GM12874 (cell line): ENCODE results near the gene TTC3.

Source experiments
- TF ChIP-seq, protein P1 (sequence below): IDR thresholded peaks from 2 replicates; pipeline ENCODE4 v1.5.1; 2011; ENCODE audit warnings: low read depth, mild to moderate bottlenecking, control low read depth, low read length, moderate library complexity; ENCODE audit not compliant: insufficient read depth

Gene TTC3

DNA sequence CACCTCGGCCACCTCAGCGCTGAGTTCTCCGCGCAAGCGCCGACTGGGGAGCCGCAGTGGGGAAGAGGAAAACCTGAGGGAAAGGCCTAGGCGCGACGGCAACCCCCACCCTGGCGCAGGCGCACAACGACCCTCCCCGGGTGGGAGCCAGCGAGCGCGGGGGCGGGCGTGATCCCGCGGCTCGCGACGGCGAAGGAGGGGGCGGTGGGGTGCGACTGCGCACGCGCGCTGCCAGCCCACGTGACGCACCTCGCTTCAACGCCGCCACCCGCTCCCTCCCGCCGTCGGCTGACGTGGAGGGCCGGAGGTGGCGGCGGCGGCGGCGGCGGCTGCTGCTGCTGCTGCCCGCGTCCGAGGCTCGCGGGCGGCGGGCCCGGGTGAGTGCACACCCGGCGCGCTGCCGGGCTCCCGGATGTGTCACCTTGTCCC is at the start of gene TTC3, which contains the start of gene PIGP:
TTC3 (plus strand) TSS at position 267 of the 429 bp plus-strand sequence. CDS start 14,004 bp downstream, outside the sequence.
PIGP (minus strand) TSS at position 84 of the 429 bp plus-strand sequence. CDS start 556 bp downstream, outside the sequence.
- TF ChIP-seq, protein P1, sequence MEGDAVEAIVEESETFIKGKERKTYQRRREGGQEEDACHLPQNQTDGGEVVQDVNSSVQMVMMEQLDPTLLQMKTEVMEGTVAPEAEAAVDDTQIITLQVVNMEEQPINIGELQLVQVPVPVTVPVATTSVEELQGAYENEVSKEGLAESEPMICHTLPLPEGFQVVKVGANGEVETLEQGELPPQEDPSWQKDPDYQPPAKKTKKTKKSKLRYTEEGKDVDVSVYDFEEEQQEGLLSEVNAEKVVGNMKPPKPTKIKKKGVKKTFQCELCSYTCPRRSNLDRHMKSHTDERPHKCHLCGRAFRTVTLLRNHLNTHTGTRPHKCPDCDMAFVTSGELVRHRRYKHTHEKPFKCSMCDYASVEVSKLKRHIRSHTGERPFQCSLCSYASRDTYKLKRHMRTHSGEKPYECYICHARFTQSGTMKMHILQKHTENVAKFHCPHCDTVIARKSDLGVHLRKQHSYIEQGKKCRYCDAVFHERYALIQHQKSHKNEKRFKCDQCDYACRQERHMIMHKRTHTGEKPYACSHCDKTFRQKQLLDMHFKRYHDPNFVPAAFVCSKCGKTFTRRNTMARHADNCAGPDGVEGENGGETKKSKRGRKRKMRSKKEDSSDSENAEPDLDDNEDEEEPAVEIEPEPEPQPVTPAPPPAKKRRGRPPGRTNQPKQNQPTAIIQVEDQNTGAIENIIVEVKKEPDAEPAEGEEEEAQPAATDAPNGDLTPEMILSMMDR: no peak

- TF ChIP-seq, protein P1: no peak
These were observed 46.6 kb upstream of the TTC3 start for GRCh38 chr21:37026499-37026898.

DNA sequence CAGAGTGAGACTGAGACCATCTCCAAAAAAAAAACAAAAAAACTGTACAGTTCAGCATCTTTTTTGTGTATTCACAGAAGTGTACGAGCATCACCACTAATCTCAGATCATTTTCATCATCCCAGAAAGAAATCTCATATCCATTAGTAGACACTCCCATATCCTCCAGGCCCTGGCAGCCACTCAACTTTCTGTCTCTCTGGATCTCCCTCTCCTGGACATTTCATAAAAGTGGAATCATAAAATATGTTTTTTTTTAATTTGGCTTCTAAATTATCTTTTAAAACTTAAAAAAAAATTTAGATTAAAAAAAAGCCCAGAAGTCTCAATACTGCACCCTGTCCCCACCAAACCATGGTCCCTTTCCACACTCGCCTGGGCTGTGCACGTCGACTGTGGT is 44.5 kb upstream of the TTC3 start:
- TF ChIP-seq, protein P1: no peak

- TF ChIP-seq, protein P1: no peak
These were observed 42.2 kb upstream of the TTC3 start for GRCh38 chr21:37030864-37031263.

GRCh38 chr21:37032293-37032692 is 40.8 kb upstream of the TTC3 start:
- TF ChIP-seq, protein P1: no peak

- TF ChIP-seq, protein P1: no peak
These were observed 40.1 kb upstream of the TTC3 start for GRCh38 chr21:37032877-37033471.

DNA sequence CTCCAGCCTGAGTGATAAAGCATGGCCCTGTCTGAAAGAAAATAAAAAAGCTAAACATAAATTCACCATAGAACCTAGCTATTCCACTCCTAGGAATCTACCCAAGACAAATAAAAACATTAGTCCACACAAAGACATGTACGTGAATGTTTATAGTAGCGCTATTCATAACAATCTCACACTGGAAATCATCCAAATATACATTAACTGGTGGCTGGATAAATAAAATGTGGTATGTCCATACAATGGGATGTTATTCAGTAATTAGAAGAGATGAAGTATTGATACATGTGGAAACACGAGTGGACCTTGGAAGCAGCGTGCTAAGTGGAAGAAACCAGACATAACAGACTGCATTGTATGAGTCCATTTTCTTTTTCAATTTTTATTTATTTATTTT is 36.9 kb upstream of the TTC3 start:
- TF ChIP-seq, protein P1: no peak
